GM23248 (cell line): ENCODE results near the gene ESYT2.

ENCODE experiments used
- EZH2 ChIP-seq: fragments of 200-600 bp; sonication (generic); IDR thresholded peaks from 2 replicates; pipeline ENCODE4 v1.6.1; 2018; ENCODE audit warnings: antibody characterized with exemption, mild to moderate bottlenecking; ENCODE audit not compliant: insufficient read depth, poor library complexity, severe bottlenecking
- EZH2phosphoT487 ChIP-seq: fragments of 200-600 bp; sonication (generic); IDR thresholded peaks from 2 replicates; pipeline ENCODE4 v1.6.1; 2018; ENCODE audit warnings: antibody characterized with exemption, moderate library complexity, mild to moderate bottlenecking, low read depth; ENCODE audit not compliant: insufficient read depth

- TF ChIP-seq EZH2phosphoT487 (no peak), EZH2 (no peak)
Observed at GRCh38 chr7:158869876-158870275, 40.6 kb upstream of the ESYT2 start.
